Gastrocnemius medialis (tissue), 4 donors: ENCODE results near the gene OXA1L. TPM values are rescaled to one million over a fixed set of nuclear protein-coding genes. Genes with fewer than 3 reads are reported as not detected.
"Not testable (repeated sequence)": the region's sequence is repeated elsewhere in the genome, so short reads cannot be mapped to it uniquely, and the experiment has no call there.

Source experiments
- ATAC-seq, 2 donors: fragments of 150-250 bp; one replicate each; pipeline ENCODE4 v1.9.1; 2016
- DNase-seq, 2 donors: peaks; one replicate each; pipeline ENCODE4 v3.0.0-alpha.2; 2019
- H3K27ac ChIP-seq, 4 donors: fragments of 200-600 bp; sonication (generic); 1 replicate in 1 of 4; 2 replicates in 3 of 4; pipeline ENCODE4 v1.5.1; 2016 to 2018; ENCODE audit warnings: mild to moderate bottlenecking in 2 of 4, moderate library complexity in 1 of 4
- H3K27me3 ChIP-seq, 3 donors: fragments of 200-600 bp; sonication (generic) in 2 of 3; 1 replicate in 1 of 3; 2 replicates in 2 of 3; pipeline versions ENCODE4 v1.5.1 to v1.6.0; 2016 to 2019; ENCODE audit warnings: mild to moderate bottlenecking in 1 of 3, moderate library complexity in 1 of 3
- H3K36me3 ChIP-seq, 2 donors: fragments of 200-600 bp; sonication (generic) in 1 of 2; one replicate each; pipeline ENCODE4 v1.5.1; 2017 to 2018
- H3K4me1 ChIP-seq, 2 donors: fragments of 200-600 bp; sonication (generic) in 1 of 2; one replicate each; pipeline ENCODE4 v1.5.1; 2016 to 2017; ENCODE audit warnings: mild to moderate bottlenecking in 2 of 2
- H3K4me3 ChIP-seq, 4 donors: fragments of 200-600 bp; sonication (generic) in 3 of 4; 1 replicate in 1 of 4; 2 replicates in 3 of 4; pipeline ENCODE4 v1.5.1; 2016 to 2019; ENCODE audit warnings: mild to moderate bottlenecking in 2 of 4
- H3K9me3 ChIP-seq, 3 donors: fragments of 200-600 bp; sonication (generic) in 2 of 3; 1 replicate in 1 of 3; 2 replicates in 2 of 3; pipeline ENCODE4 v1.5.1; 2016 to 2019
- CTCF ChIP-seq, 5 experiments: fragments of 450-650 bp in 3 of 5; fragments of 200-600 bp in 2 of 5; sonication (generic) in 2 of 5; IDR thresholded peaks in 4 of 5; conservative IDR thresholded peaks in 1 of 5; 1 replicate in 4 of 5; 2 replicates in 1 of 5; pipeline ENCODE4 v1.5.1; 2016 to 2019; ENCODE audit warnings: antibody characterized with exemption in 5 of 5, mild to moderate bottlenecking in 3 of 5, moderate library complexity in 3 of 5
- POLR2A ChIP-seq, 2 donors: fragments of 450-650 bp; IDR thresholded peaks; one replicate each; pipeline ENCODE4 v1.6.1; 2017; ENCODE audit warnings: antibody characterized with exemption in 2 of 2, mild to moderate bottlenecking in 2 of 2, moderate library complexity in 2 of 2
- in situ Hi-C, 4 donors: fragments of 200-750 bp; cut with MboI; loops; one replicate each; pipeline versions ENCODE4 v1.15.0 to v1.8.0; 2017; ENCODE audit warnings: low sequenced_read_pairs in 4 of 4
- intact Hi-C: fragments of 100-400 bp; cut with DNase I; formaldehyde crosslinking; loops from one replicate; pipeline ENCODE4 v1.15.1; 2023; ENCODE audit warnings: low total_unique reads
- total RNA-seq, 4 donors: library from RNA; depleted of rRNA; stranded (reverse); fragments of >200 nt; gene quantifications; one replicate each; pipeline versions ENCODE4 v1.1.0 to v1.2.3, GENCODE V29; 2016

Gene OXA1L
- total RNA-seq = 100 to 1,000 TPM in 3 of 4 donors, 10 to 100 TPM in 1; 83.5 to 135 (median 114) TPM

- Histone ChIP-seq H3K4me1 (peaks cover 16 to 19% of the 10 kb centered on the region in 2 donors), H3K36me3 (peaks cover 0 to 40% of the 10 kb centered on the region in 2 donors), H3K27ac (peak within 1 kb of the TSS; percentile 84 to 94 (median 92)), H3K4me3 (peak within 1 kb of the TSS; percentile 73 to 96 (median 84)), H3K27me3 (no peaks in the 10 kb centered on the region), H3K9me3 (no peaks in the 10 kb centered on the region)
- TF ChIP-seq POLR2A (IDR thresholded peaks at IDR 0.05) (peak; percentile 52 to 65), CTCF (IDR thresholded peaks at IDR 0.05 in 4 of 5, conservative IDR thresholded peaks at IDR 0.05 in 1 of 5) (no peak)
- in situ Hi-C loops (loop anchor here in 1 of 4 donors (10.0 kb wide), 1 partner anchor 172 kb away; the partner anchor contains the start of gene ABHD4), intact Hi-C loops (loop anchor here (1.0 to 10.0 kb wide), 4 partner anchors 63 to 558 kb away; partner anchors contain the start of genes MRPL52 and PABPN1)
- ATAC-seq (peak; percentile 98 to 99), DNase-seq (peak; percentile 97 to 98)
These were observed at the start of gene OXA1L for GRCh38 chr14:22766457-22767322. Gene OXA1L, plus strand, starts transcription at chr14:22766688. Its CDS starts 14 bp downstream, at chr14:22766702.

- no peak for TF ChIP-seq POLR2A (IDR thresholded peaks at IDR 0.05)
- H3K27ac ChIP-seq = no peak overlapping the region
- no peaks in the 10 kb centered on the region for H3K9me3 ChIP-seq
- ATAC-seq (no peak), DNase-seq (no peak)
- in situ Hi-C loops (no loop called here), intact Hi-C loops (no loop called here)
- no peaks in the 10 kb centered on the region for H3K4me1 ChIP-seq
- peaks cover 0 to 10% (median 6%) of the 10 kb centered on the region in 3 donors for H3K27me3 ChIP-seq
- no peak overlapping the region for H3K4me3 ChIP-seq
- no peaks in the 10 kb centered on the region for H3K36me3 ChIP-seq
These were observed 48.4 kb upstream of the OXA1L start for GRCh38 chr14:22718091-22718490.

- H3K4me3 ChIP-seq = no peak overlapping the region
- TF ChIP-seq CTCF (IDR thresholded peaks at IDR 0.05 in 4 of 5, conservative IDR thresholded peaks at IDR 0.05 in 1 of 5) (no peak), POLR2A (IDR thresholded peaks at IDR 0.05) (no peak)
- no peak for DNase-seq
- H3K27ac ChIP-seq = no peak overlapping the region
- in situ Hi-C loops (no loop called here), intact Hi-C loops (no loop called here)
- ATAC-seq = no peak
- H3K27me3 ChIP-seq = peaks cover 0 to 2% (median 0%) of the 10 kb centered on the region in 3 donors
- H3K36me3 ChIP-seq = no peaks in the 10 kb centered on the region
- no peaks in the 10 kb centered on the region for H3K9me3 ChIP-seq
- no peaks in the 10 kb centered on the region for H3K4me1 ChIP-seq
These were observed 45.3 kb upstream of the OXA1L start for GRCh38 chr14:22721213-22721612.

- Histone ChIP-seq H3K4me3 (no peak overlapping the region), H3K27me3 (peaks cover 0 to 2% (median 0%) of the 10 kb centered on the region in 3 donors), H3K27ac (no peak overlapping the region), H3K9me3 (no peaks in the 10 kb centered on the region), H3K4me1 (no peaks in the 10 kb centered on the region), H3K36me3 (no peaks in the 10 kb centered on the region)
- TF ChIP-seq POLR2A (IDR thresholded peaks at IDR 0.05) = no peak
- TF ChIP-seq CTCF (IDR thresholded peaks at IDR 0.05 in 4 of 5, conservative IDR thresholded peaks at IDR 0.05 in 1 of 5) = no peak
- no peak for DNase-seq
- intact Hi-C loops (no loop called here), in situ Hi-C loops (no loop called here)
- ATAC-seq = no peak
These were observed 42.7 kb upstream of the OXA1L start for GRCh38 chr14:22723815-22724214.

GRCh38 chr14:22724847-22725246 lies 41.6 kb upstream of the OXA1L start:
- H3K4me3 ChIP-seq, DNase-seq, H3K4me1 ChIP-seq, intact Hi-C loops, H3K27me3 ChIP-seq, H3K9me3 ChIP-seq, in situ Hi-C loops, ATAC-seq, H3K36me3 ChIP-seq, H3K27ac ChIP-seq: not testable (repeated sequence)

- ATAC-seq, H3K27ac ChIP-seq, H3K4me3 ChIP-seq, H3K4me1 ChIP-seq, H3K27me3 ChIP-seq, in situ Hi-C loops, DNase-seq, H3K9me3 ChIP-seq, intact Hi-C loops, H3K36me3 ChIP-seq: not testable (repeated sequence)
These were observed 41.1 kb upstream of the OXA1L start for GRCh38 chr14:22725374-22725773.
